Natural killer cell (primary cell): Measurements from ENCODE around the gene TMEM163. TPM values are rescaled to one million over a fixed set of nuclear protein-coding genes. Genes with fewer than 3 reads are reported as not detected.

Source experiments
- ATAC-seq, 3 donors: fragments of 150-1000 bp in 2 of 3; fragments of 200-7000 bp in 1 of 3; cut with Tn5 transposase; 1 replicate in 1 of 3; 2 replicates in 2 of 3; pipeline ENCODE4 v1.10.0; 2021; ENCODE audit warnings: mild to moderate bottlenecking in 2 of 3, moderate library complexity in 2 of 3
- DNase-seq, 2 donors: peaks; one replicate each; pipeline versions ENCODE4 v3.0.0 to v3.0.0-alpha.2; 2013 to 2021; ENCODE audit warnings: mixed read lengths in 1 of 2
- H3K27ac ChIP-seq: one replicate; pipeline ENCODE4 v1.5.1; 2013; ENCODE audit warnings: mild to moderate bottlenecking, low read length
- H3K27me3 ChIP-seq: one replicate; pipeline ENCODE4 v1.6.1; 2013; ENCODE audit warnings: low read length; ENCODE audit not compliant: control insufficient read depth, insufficient read depth
- H3K36me3 ChIP-seq: one replicate; pipeline ENCODE4 v1.6.1; 2013; ENCODE audit warnings: low read length; ENCODE audit not compliant: control insufficient read depth, insufficient read depth
- H3K4me1 ChIP-seq: one replicate; pipeline ENCODE4 v1.6.1; 2013; ENCODE audit warnings: low read length; ENCODE audit not compliant: control insufficient read depth, insufficient read depth
- H3K4me3 ChIP-seq: one replicate; pipeline ENCODE4 v1.5.1; 2013; ENCODE audit warnings: low read length
- H3K9me3 ChIP-seq: one replicate; pipeline ENCODE4 v1.6.1; 2013; ENCODE audit warnings: low read length; ENCODE audit not compliant: control insufficient read depth, insufficient read depth
- H3K27ac Mint-ChIP-seq, 2 donors: one replicate each; pipeline ENCODE4 v1.8.0; 2022; ENCODE audit warnings: mild to moderate bottlenecking in 2 of 2, mixed read lengths in 2 of 2, moderate library complexity in 1 of 2
- H3K27me3 Mint-ChIP-seq, 2 donors: one replicate each; pipeline ENCODE4 v1.8.0; 2022; ENCODE audit warnings: low read depth in 2 of 2, mixed read lengths in 2 of 2
- H3K36me3 Mint-ChIP-seq: one replicate; pipeline ENCODE4 v1.8.0; 2022; ENCODE audit warnings: mixed read lengths
- H3K4me1 Mint-ChIP-seq, 2 donors: one replicate each; pipeline ENCODE4 v1.8.0; 2022; ENCODE audit warnings: mixed read lengths in 2 of 2
- H3K4me3 Mint-ChIP-seq: one replicate; pipeline ENCODE4 v1.8.0; 2022; ENCODE audit warnings: mild to moderate bottlenecking, moderate library complexity, mixed read lengths
- H3K9me3 Mint-ChIP-seq, 2 donors: one replicate each; pipeline ENCODE4 v1.8.0; 2022; ENCODE audit warnings: mixed read lengths in 2 of 2
- CTCF ChIP-seq: fragments of 200-600 bp; IDR thresholded peaks from one replicate; pipeline ENCODE4 v1.8.0; 2022; ENCODE audit warnings: antibody characterized with exemption
- whole genome bisulfite sequencing: methylation state at CpG from one replicate; pipeline ENCODE4 v1.1.7; 2013; ENCODE audit warnings: missing lambda C conversion rate; ENCODE audit not compliant: insufficient coverage; 5-methylcytosine and 5-hydroxymethylcytosine counted together
- intact Hi-C: fragments of 100-400 bp; cut with micrococcal nuclease; formaldehyde crosslinking; loops from one replicate; pipeline ENCODE4 v1.14.2; 2022
- total RNA-seq, 4 donors: library from RNA; stranded (reverse); fragments of 120-200 nt in 1 of 4; gene quantifications; one replicate each; pipeline versions ENCODE4 v1.2.3 to v1.2.4, GENCODE V29; 2013 to 2022

The TMEM163 gene
- total RNA-seq, 3 donors from 2014 or later (not counting 1 experiment from before 2014, with no cell fraction given) = 6.8 to 11.6 (median 10.3) TPM

GRCh38 chr2:134669731-134670669 is 48.8 kb downstream of the TMEM163 start:
- Mint-ChIP-seq H3K9me3 (no peaks in the 10 kb centered on the region), H3K36me3 (no peaks in the 10 kb centered on the region), H3K4me1 (peaks cover 88 to 96% of the 10 kb centered on the region in 2 donors), H3K27ac (peak overlapping the region; percentile 93 to 98), H3K27me3 (no peaks in the 10 kb centered on the region), H3K4me3 (peak overlapping the region; percentile 78)
- Histone ChIP-seq H3K4me1 (peaks cover 82% of the 10 kb centered on the region), H3K9me3 (no peaks in the 10 kb centered on the region), H3K27me3 (no peaks in the 10 kb centered on the region), H3K36me3 (no peaks in the 10 kb centered on the region), H3K27ac (peak overlapping the region; percentile 49), H3K4me3 (no peak overlapping the region)
- WGBS = 51% methylated on average over 12 of the region's 12 CpGs
- intact Hi-C loops = loop anchor here (1.0 to 10.0 kb wide), 7 partner anchors 9 to 545 kb away; partner anchors contain the start of genes CCNT2 and RAB3GAP1
- no peak for TF ChIP-seq CTCF
- ATAC-seq = peak; percentile 58 to 80 (median 71)
- peak; percentile 69 to 93 for DNase-seq

- WGBS = 44% methylated on average over 7 of the region's 7 CpGs
- Histone ChIP-seq H3K4me3 (no peak overlapping the region), H3K27ac (no peak overlapping the region), H3K36me3 (no peaks in the 10 kb centered on the region), H3K27me3 (no peaks in the 10 kb centered on the region), H3K4me1 (peaks cover 89% of the 10 kb centered on the region), H3K9me3 (no peaks in the 10 kb centered on the region)
- Mint-ChIP-seq H3K4me1 (peaks cover 96 to 100% of the 10 kb centered on the region in 2 donors), H3K27ac (peak overlapping the region; percentile 93 to 98), H3K27me3 (no peaks in the 10 kb centered on the region), H3K9me3 (no peaks in the 10 kb centered on the region), H3K4me3 (peak overlapping the region; percentile 78), H3K36me3 (no peaks in the 10 kb centered on the region)
- DNase-seq = peak; percentile 83 to 92
- TF ChIP-seq CTCF = no peak
- ATAC-seq = peak; percentile 65 to 81 (median 79)
- intact Hi-C loops = loop anchor here (2.0 to 10.0 kb wide), 3 partner anchors 46 to 544 kb away; partner anchors contain the start of gene RAB3GAP1
Observed at GRCh38 chr2:134668821-134669220, 50.0 kb downstream of the TMEM163 start.

- H3K4me3 ChIP-seq = no peak overlapping the region
- H3K4me3 Mint-ChIP-seq = peak overlapping the region; percentile 78
- H3K9me3 Mint-ChIP-seq = no peaks in the 10 kb centered on the region
- peaks cover 87% of the 10 kb centered on the region for H3K4me1 ChIP-seq
- no peak for TF ChIP-seq CTCF
- ATAC-seq = no peak
- H3K9me3 ChIP-seq = no peaks in the 10 kb centered on the region
- H3K27me3 ChIP-seq = no peaks in the 10 kb centered on the region
- DNase-seq = no peak
- H3K27ac ChIP-seq = no peak overlapping the region
- no peaks in the 10 kb centered on the region for H3K36me3 ChIP-seq
- 90% methylated on average over 2 of the region's 2 CpGs for WGBS
- H3K27me3 Mint-ChIP-seq = no peaks in the 10 kb centered on the region
- H3K4me1 Mint-ChIP-seq = peaks cover 89 to 94% of the 10 kb centered on the region in 2 donors
- peak overlapping the region; percentile 93 to 98 for H3K27ac Mint-ChIP-seq
- H3K36me3 Mint-ChIP-seq = no peaks in the 10 kb centered on the region
- intact Hi-C loops = loop anchor here (10.0 kb wide), 1 partner anchor 543 kb away; no protein-coding TSS in a partner anchor
Observed at GRCh38 chr2:134667541-134667940, 51.3 kb downstream of the TMEM163 start.
